Iris pigment epithelial cell (primary cell): Measurements from ENCODE around the gene ADCK1.
"Not testable (repeated sequence)": the region's sequence is repeated elsewhere in the genome, so short reads cannot be mapped to it uniquely, and the experiment has no call there.

Experiments used
- DNase-seq: peaks from one replicate; pipeline ENCODE4 v3.0.0-alpha.2; 2011; ENCODE audit warnings: low read depth

The ADCK1 gene

GRCh38 chr14:77903221-77903620 lies 103.3 kb downstream of the ADCK1 start:
- DNase-seq: peak; percentile 18

GRCh38 chr14:77903937-77904617 lies 104.2 kb downstream of the ADCK1 start:
- DNase-seq: no peak

GRCh38 chr14:77906446-77906845 lies 106.5 kb downstream of the ADCK1 start:
- no peak for DNase-seq

- DNase-seq: no peak
Observed at GRCh38 chr14:77908847-77909246, 108.9 kb downstream of the ADCK1 start.

GRCh38 chr14:77909911-77910310 lies 110.0 kb downstream of the ADCK1 start:
- DNase-seq: no peak

GRCh38 chr14:77910506-77910905 lies 110.6 kb downstream of the ADCK1 start:
- no peak for DNase-seq

GRCh38 chr14:77911356-77911755 lies 111.4 kb downstream of the ADCK1 start:
- DNase-seq: no peak

- no peak for DNase-seq
Observed at GRCh38 chr14:77912754-77913556, 113.0 kb downstream of the ADCK1 start.

GRCh38 chr14:77914073-77914721 lies 114.3 kb downstream of the ADCK1 start:
- DNase-seq: no peak

GRCh38 chr14:77915390-77915789 lies 115.5 kb downstream of the ADCK1 start:
- not testable (repeated sequence) for DNase-seq

- no peak for DNase-seq
Observed at GRCh38 chr14:77917491-77918201, 117.7 kb downstream of the ADCK1 start.

- DNase-seq: no peak
Observed at GRCh38 chr14:77918448-77918847, 118.5 kb downstream of the ADCK1 start.

- no peak for DNase-seq
Observed at GRCh38 chr14:77920312-77920711, 120.4 kb downstream of the ADCK1 start.

- no peak for DNase-seq
Observed at GRCh38 chr14:77921818-77922217, 121.9 kb downstream of the ADCK1 start.

GRCh38 chr14:77923131-77923936 lies 123.4 kb downstream of the ADCK1 start:
- no peak for DNase-seq

- no peak for DNase-seq
Observed at GRCh38 chr14:77924141-77924948, 124.4 kb downstream of the ADCK1 start.

- DNase-seq: no peak
Observed at GRCh38 chr14:77926942-77927341, 127.0 kb downstream of the ADCK1 start.

- no peak for DNase-seq
Observed at GRCh38 chr14:77931441-77931840, 131.5 kb downstream of the ADCK1 start.

- DNase-seq: no peak
Observed at GRCh38 chr14:77936138-77936639, 136.3 kb downstream of the ADCK1 start.

- DNase-seq: no peak
Observed at GRCh38 chr14:77947372-77947771, 147.5 kb downstream of the ADCK1 start.
